Aorta (tissue), 5 donors: Measurements from ENCODE around the gene S100PBP. TPM values are rescaled to one million over a fixed set of nuclear protein-coding genes. Genes with fewer than 3 reads are reported as not detected.
A peak's percentile ranks its signal among the peaks of the same experiment; 100 is the strongest.

ENCODE experiments used
- ATAC-seq: fragments of 200-7000 bp; cut with Tn5 transposase; one replicate; pipeline ENCODE4 v1.9.1; 2022; ENCODE audit warnings: moderate library complexity; ENCODE audit not compliant: low FRiP score
- DNase-seq, 2 donors: peaks; one replicate each; pipeline ENCODE4 v3.0.0-alpha.2; 2020
- H3K27ac ChIP-seq, 2 donors: one replicate each; pipeline ENCODE4 v1.5.1; 2013; ENCODE audit warnings: low read length in 2 of 2, mild to moderate bottlenecking in 2 of 2, moderate library complexity in 2 of 2, control low read depth in 1 of 2, inconsistent platforms in 1 of 2, low read depth in 1 of 2
- H3K27me3 ChIP-seq, 2 donors: one replicate each; pipeline ENCODE4 v1.6.1; 2013; ENCODE audit warnings: control low read depth in 1 of 2, low read length in 1 of 2, mild to moderate bottlenecking in 1 of 2, moderate library complexity in 1 of 2; ENCODE audit not compliant: insufficient read depth in 2 of 2, control insufficient read depth in 1 of 2
- H3K36me3 ChIP-seq, 2 donors: one replicate each; pipeline ENCODE4 v1.6.1; 2013; ENCODE audit warnings: control low read depth in 1 of 2, low read length in 1 of 2, mild to moderate bottlenecking in 1 of 2; ENCODE audit not compliant: insufficient read depth in 2 of 2, control insufficient read depth in 1 of 2
- H3K4me1 ChIP-seq, 2 donors: one replicate each; pipeline ENCODE4 v1.6.1; 2013; ENCODE audit warnings: low read length in 2 of 2, control low read depth in 1 of 2, mild to moderate bottlenecking in 1 of 2, moderate library complexity in 1 of 2; ENCODE audit not compliant: insufficient read depth in 2 of 2, control insufficient read depth in 1 of 2
- H3K4me3 ChIP-seq, 2 donors: one replicate each; pipeline ENCODE4 v1.5.1; 2013; ENCODE audit warnings: low read length in 2 of 2, control low read depth in 1 of 2, mild to moderate bottlenecking in 1 of 2
- H3K9me3 ChIP-seq: one replicate; pipeline ENCODE4 v1.6.1; 2013; ENCODE audit warnings: mild to moderate bottlenecking, low read length; ENCODE audit not compliant: control insufficient read depth
- WGBS, 2 donors: extraction: QIAGEN DNeasy Blood & Tissue Kit; methylation state at CpG; one replicate each; pipeline ENCODE4 v1.1.7; 2013; 5-methylcytosine and 5-hydroxymethylcytosine counted together
- intact Hi-C, 2 donors: fragments of 100-400 bp; cut with DNase I; formaldehyde crosslinking; loops; one replicate each; pipeline versions ENCODE4 v1.14.2 to v1.15.0; 2022
- polyA plus RNA-seq, 2 donors: library from polyadenylated mRNA; stranded (reverse); fragments of 200-250 nt; gene quantifications; one replicate each; pipeline ENCODE4 v1.2.3, GENCODE V29; 2013
- total RNA-seq, 2 donors: library from RNA; stranded (reverse); fragmentation: NEBNext Ultra II Directional; extraction: Animal tissue kit (Norgen Biotek cat#: 25700); gene quantifications; one replicate each; pipeline ENCODE4 v1.2.1, GENCODE V29; 2021
- donor health status: healthy with polysubstance abuse.
- donor health status: Bipolar disorder and iron deficiency.
- donor health status: DM: no; HTN: no; CAD: no.
- donor health status: DM: no; HTN: no; CAD: no.
- donor health status: DM: yes; HTN: yes; CAD: no.

S100PBP gene
- total and polyA plus RNA-seq, 4 donors, result 2.8 to 60.7 (median 24.8) TPM

DNA sequence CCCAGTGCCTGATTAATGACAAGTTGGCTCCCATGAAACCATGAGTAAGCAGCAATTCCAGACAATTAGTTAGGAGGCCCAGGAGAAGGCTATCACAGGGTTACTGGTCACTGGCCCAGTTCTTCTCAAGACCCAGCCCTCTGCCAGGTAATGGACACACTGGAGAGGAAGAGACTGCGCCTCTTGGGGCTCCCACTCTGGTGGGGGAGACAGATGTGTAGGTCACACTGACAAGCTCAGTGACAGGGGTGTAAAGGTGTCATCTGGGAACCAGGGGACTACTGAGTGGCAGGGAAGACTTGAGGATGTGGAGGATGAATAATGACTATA, 73.8 kb downstream of the S100PBP start:
- no peaks in the 10 kb centered on the region for H3K27me3 ChIP-seq
- DNase-seq (peak; percentile 1 to 39), ATAC-seq (no peak)
- 90 to 93% methylated on average over 1 of the region's 1 CpG for WGBS, 2 donors
- H3K27ac ChIP-seq, result no peak overlapping the region
- H3K4me3 ChIP-seq, result no peak overlapping the region
- intact Hi-C loops, result no loop called here
- H3K9me3 ChIP-seq, result no peaks in the 10 kb centered on the region
- no peaks in the 10 kb centered on the region for H3K4me1 ChIP-seq
- no peaks in the 10 kb centered on the region for H3K36me3 ChIP-seq

DNA sequence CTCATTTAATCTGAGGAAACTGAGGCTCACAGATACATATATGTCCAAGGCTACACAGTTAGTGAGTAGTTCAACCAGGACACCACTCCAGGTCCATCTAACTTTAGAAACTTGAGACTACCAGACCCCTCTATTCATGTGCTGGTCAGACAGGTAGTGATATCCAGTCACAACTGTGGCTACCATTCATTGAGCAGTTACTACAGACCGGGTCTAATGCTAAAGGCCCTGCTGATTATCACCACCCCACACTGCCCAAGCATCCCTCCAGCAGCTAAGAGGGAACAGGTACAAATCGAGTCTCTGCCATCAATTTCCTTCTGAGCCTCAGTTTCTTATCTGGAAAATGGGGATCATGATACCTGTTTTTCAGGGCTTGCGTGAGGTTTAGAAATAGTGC, 74.2 kb downstream of the S100PBP start:
- H3K4me3 ChIP-seq, result no peak overlapping the region
- no peak overlapping the region for H3K27ac ChIP-seq
- intact Hi-C loops, result no loop called here
- ATAC-seq (no peak), DNase-seq (peak in 1 of 2 donors; percentile 4)
- H3K27me3 ChIP-seq, result no peaks in the 10 kb centered on the region
- no peaks in the 10 kb centered on the region for H3K36me3 ChIP-seq
- 91 to 96% methylated on average over 3 of the region's 3 CpGs for WGBS, 2 donors
- H3K9me3 ChIP-seq, result no peaks in the 10 kb centered on the region
- H3K4me1 ChIP-seq, result no peaks in the 10 kb centered on the region

DNA sequence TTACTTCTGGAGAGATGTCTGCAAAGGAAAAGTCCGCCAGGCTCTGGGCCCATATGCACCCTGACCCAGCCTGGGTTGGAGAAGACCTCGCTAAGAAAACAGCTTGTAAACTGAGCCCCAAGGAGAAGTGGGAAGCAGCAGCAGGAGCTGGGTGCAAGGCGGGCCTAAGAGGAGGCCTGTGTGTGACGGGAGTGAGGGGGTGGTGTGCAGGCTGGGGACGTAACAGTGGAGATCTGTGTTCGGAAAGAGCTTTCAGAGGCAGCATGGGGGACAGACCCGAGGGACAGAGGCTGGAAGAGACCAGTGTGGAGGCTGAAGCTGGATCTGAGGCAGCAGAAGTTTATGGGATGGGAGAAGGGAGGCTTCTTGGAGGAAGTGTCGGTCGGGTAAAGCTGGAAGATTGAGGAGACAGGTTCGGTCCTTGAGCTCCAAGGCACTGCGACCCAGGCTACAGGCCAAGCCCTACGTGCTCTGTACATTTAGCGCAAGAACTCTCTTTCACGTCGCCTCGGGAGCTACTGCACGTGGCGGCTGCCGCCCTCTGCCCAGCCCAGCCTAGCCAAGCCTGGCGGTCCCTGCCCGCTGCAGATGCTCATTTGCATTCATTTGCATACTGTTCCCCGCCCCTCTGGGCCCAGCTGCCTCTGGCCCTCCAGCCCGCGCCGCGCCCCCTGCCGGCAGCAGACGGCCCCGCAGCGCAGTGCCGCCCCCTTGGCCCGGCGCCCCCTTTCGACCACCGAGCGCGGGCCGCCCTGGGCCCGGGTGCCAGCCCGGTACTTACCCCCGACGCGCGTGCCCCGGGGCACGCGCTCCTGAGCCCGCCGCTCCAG, 75.1 kb downstream of the S100PBP start:
- H3K36me3 ChIP-seq, result no peaks in the 10 kb centered on the region
- peak overlapping the region in 1 of 2 donors; percentile 25 for H3K4me3 ChIP-seq
- ATAC-seq (no peak), DNase-seq (peak; percentile 41 to 79)
- H3K27ac ChIP-seq, result no peak overlapping the region
- 19 to 21% methylated on average over 37 to 49 of the region's 49 CpGs for WGBS, 2 donors
- no peaks in the 10 kb centered on the region for H3K4me1 ChIP-seq
- no peaks in the 10 kb centered on the region for H3K9me3 ChIP-seq
- no peaks in the 10 kb centered on the region for H3K27me3 ChIP-seq
- intact Hi-C loops, result no loop called here

DNA sequence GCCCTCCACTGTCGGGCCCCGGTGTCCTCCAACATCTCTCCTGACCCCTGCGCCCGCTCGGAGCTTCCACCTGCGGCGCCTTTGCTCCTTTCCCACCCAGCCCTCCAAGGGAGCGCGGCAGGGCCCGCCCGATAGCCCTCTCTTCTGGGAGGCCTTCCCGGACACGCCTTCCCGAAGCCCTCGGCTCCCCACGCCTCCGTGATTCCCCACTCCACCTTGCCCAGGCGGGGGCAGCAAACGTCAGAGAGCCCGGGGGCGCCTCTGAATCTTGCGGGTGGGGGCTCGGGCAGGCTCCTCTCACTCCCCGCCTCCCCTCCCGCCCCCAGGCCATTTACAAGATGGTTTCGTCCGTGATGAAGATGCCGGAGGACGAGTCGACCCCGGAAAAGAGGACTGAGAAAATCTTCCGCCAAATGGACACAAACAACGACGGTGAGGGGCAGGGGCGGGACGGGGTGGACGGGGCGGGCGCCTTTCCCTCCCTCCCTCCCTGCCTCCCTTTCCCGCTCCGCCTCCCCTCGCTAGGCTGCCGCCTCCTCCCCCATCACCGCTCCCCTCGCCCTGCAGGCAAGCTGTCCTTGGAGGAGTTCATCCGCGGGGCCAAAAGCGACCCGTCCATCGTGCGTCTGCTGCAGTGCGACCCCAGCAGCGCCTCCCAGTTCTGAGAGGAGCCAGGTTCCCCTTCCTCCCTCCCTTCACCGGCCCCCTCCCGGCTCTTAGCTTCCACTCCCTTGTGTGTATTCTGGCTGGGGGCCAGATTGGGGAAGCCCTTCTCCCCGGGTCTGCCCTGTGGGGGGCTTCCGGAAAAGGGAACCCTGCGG, 76.0 kb downstream of the S100PBP start:
- intact Hi-C loops, result no loop called here
- Histone ChIP-seq H3K9me3 (no peaks in the 10 kb centered on the region), H3K27ac (no peak overlapping the region), H3K36me3 (no peaks in the 10 kb centered on the region), H3K27me3 (no peaks in the 10 kb centered on the region), H3K4me1 (no peaks in the 10 kb centered on the region), H3K4me3 (peak overlapping the region in 1 of 2 donors; percentile 25)
- peak; percentile 54 to 85 for DNase-seq
- WGBS, 2 donors, result 2% methylated on average over 44 to 58 of the region's 58 CpGs
- no peak for ATAC-seq

DNA sequence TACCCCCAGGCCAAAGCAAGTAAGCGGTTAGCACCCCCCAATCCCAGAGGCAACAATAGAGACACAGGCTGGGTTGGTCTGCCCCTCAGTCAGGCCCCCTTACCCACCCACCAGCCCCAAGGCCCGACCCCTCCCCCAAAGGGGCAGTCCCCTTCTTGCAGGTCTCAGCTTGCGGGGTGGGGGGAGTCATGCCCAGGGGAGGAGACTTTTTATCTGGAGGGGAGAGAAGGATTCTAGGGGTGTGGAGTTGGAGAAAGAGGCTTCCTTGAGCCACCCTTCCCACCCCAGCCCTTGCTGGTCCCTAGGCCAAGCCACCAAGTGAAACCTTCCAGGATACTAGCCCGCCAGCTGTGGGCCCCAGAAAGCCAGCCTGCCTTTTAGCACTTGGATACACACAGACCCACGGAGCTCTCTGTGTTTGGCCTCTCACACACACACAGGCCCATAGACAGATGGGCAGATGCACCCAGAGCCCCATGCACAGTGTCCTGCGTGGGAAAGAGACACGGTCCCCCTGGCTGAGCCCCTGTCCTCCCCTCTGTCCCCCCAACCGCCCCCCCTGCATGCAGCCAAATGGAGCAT, 76.7 kb downstream of the S100PBP start:
- Histone ChIP-seq H3K9me3 (no peaks in the 10 kb centered on the region), H3K27me3 (no peaks in the 10 kb centered on the region), H3K4me3 (no peak overlapping the region), H3K27ac (no peak overlapping the region), H3K4me1 (no peaks in the 10 kb centered on the region), H3K36me3 (no peaks in the 10 kb centered on the region)
- 81 to 84% methylated on average over 8 of the region's 8 CpGs for WGBS, 2 donors
- DNase-seq, result peak in 1 of 2 donors; percentile 51
- intact Hi-C loops, result no loop called here
- no peak for ATAC-seq

DNA sequence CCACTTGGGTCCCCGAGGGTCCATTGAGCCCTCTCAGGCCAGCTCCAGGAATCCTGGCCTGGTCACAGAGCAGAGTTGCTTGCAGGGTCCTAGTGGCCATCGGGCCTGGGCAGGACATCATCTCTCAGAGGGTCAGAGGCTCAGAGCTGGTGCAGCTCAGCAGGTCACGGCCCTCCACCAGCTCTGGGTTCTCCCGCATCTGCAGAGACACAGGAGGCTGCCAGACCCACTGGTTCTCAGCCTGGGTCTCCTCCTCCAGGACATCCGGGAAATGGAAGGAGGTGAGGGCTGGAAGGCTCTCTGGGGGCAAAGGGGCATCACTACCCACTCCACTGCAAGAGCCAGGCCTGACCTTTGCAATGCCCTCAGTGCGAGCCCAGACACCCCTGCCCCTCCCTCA, 77.2 kb downstream of the S100PBP start:
- no peaks in the 10 kb centered on the region for H3K9me3 ChIP-seq
- intact Hi-C loops, result no loop called here
- DNase-seq, result peak; percentile 32 to 45
- no peak overlapping the region for H3K4me3 ChIP-seq
- no peaks in the 10 kb centered on the region for H3K27me3 ChIP-seq
- no peak overlapping the region for H3K27ac ChIP-seq
- no peaks in the 10 kb centered on the region for H3K4me1 ChIP-seq
- 89 to 90% methylated on average over 6 of the region's 6 CpGs for WGBS, 2 donors
- H3K36me3 ChIP-seq, result no peaks in the 10 kb centered on the region
- ATAC-seq, result no peak

DNA sequence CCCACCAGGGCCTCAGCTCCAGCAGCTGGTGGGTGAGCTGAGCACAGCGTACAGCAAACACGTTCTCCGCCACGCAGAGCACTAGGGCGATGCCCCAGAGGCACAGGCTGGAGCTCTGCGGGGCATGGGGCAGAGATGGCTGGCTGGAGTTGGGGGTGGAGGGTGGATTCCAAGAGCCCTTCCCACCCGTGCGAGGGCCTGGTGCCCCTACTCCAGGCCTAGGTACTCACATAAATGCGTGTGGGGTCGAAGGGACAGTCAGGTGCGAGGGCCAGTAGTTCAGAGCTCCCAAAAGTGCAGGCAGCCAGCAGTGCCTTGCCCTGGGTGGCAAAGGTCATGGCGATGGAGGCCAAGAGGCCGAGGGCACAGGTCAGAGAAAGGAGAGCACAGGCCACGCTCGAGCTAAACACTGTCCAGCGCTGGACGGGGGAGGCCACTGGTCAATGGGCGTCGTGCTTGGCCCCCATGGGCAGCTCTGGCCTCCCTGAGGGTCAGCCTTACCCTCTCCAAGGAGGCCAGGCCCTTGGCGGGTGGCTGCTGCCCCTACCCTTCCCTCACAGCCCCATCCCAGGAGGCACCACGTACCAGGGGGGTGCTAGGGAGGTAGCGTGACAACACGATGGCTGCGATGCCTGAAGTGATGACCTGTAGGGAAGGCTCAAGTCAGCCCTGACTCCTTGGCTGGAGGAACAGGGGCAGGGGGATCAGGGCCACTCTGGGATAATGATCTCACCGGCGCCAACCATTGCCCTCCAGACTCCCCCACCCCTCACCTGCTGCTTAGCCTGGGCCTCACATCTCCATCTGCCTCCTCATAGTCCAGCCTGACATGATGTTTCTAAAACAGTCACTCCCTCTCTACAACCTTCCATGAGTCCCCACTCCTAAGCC, 78.1 kb downstream of the S100PBP start:
- H3K4me1 ChIP-seq, result no peaks in the 10 kb centered on the region
- no peak overlapping the region for H3K27ac ChIP-seq
- no peaks in the 10 kb centered on the region for H3K9me3 ChIP-seq
- intact Hi-C loops, result no loop called here
- DNase-seq (peak; percentile 35 to 64), ATAC-seq (no peak)
- H3K4me3 ChIP-seq, result no peak overlapping the region
- 94 to 96% methylated on average over 22 to 26 of the region's 26 CpGs for WGBS, 2 donors
- H3K36me3 ChIP-seq, result no peaks in the 10 kb centered on the region
- H3K27me3 ChIP-seq, result no peaks in the 10 kb centered on the region

DNA sequence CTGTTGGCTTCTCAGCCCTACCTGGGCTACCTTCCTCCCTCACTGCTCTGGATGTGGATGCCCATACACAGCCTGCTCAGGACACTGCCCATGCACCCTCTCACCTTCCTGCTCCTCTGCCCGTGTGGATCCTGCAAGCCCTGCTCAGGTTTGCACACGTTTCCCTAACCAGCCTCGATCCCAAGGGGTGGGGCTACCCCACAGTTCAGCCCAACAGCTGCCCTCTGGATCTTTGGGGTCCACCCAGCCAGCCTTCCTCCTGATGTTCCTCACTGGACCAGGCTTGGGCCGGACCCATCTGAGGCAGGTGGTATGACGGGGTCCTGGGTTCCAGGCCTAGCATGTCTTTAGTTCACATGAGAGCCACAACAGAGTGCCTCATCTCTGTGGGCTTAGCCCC, 79.0 kb downstream of the S100PBP start:
- no peaks in the 10 kb centered on the region for H3K9me3 ChIP-seq
- no peaks in the 10 kb centered on the region for H3K36me3 ChIP-seq
- ATAC-seq (no peak), DNase-seq (peak; percentile 25 to 72)
- H3K4me3 ChIP-seq, result no peak overlapping the region
- intact Hi-C loops, result no loop called here
- no peak overlapping the region for H3K27ac ChIP-seq
- 79 to 81% methylated on average over 5 of the region's 5 CpGs for WGBS, 2 donors
- no peaks in the 10 kb centered on the region for H3K27me3 ChIP-seq
- no peaks in the 10 kb centered on the region for H3K4me1 ChIP-seq
